Tibial artery (tissue), 4 donors: ENCODE data around the gene ADCY1.

Experiments used
- DNase-seq, 2 donors: peaks; one replicate each; pipeline ENCODE4 v3.0.0-alpha.2; 2019
- H3K27ac ChIP-seq, 2 donors: fragments of 200-600 bp; sonication (generic) in 1 of 2; 1 replicate in 1 of 2; 2 replicates in 1 of 2; pipeline ENCODE4 v1.5.1; 2018 to 2019; ENCODE audit warnings: mild to moderate bottlenecking in 1 of 2
- H3K27me3 ChIP-seq, 2 donors: fragments of 200-600 bp; sonication (generic) in 1 of 2; one replicate each; pipeline versions ENCODE4 v1.5.1 to v1.6.0; 2016 to 2019
- H3K36me3 ChIP-seq, 3 donors: fragments of 200-600 bp; sonication (generic) in 2 of 3; one replicate each; pipeline ENCODE4 v1.5.1; 2016 to 2019; ENCODE audit warnings: mild to moderate bottlenecking in 2 of 3
- H3K4me1 ChIP-seq, 4 donors: fragments of 200-600 bp; sonication (generic) in 2 of 4; 1 replicate in 3 of 4; 2 replicates in 1 of 4; pipeline ENCODE4 v1.5.1; 2016 to 2019
- H3K4me3 ChIP-seq, 2 donors: fragments of 200-600 bp; sonication (generic) in 1 of 2; 1 replicate in 1 of 2; 2 replicates in 1 of 2; pipeline ENCODE4 v1.5.1; 2018 to 2019; ENCODE audit warnings: mild to moderate bottlenecking in 2 of 2
- H3K9me3 ChIP-seq, 3 donors: fragments of 200-600 bp; sonication (generic) in 1 of 3; one replicate each; pipeline ENCODE4 v1.5.1; 2016 to 2019
- intact Hi-C: fragments of 100-400 bp; cut with DNase I; formaldehyde crosslinking; loops from one replicate; pipeline ENCODE4 v1.15.0; 2023; ENCODE audit warnings: low total_unique reads
- TF ChIP-seq, protein P1 (sequence below), 2 experiments: fragments of 200-600 bp in 1 of 2; fragments of 450-650 bp in 1 of 2; IDR thresholded peaks; one replicate each; pipeline ENCODE4 v1.5.1; 2017 to 2019; ENCODE audit warnings: antibody characterized with exemption in 2 of 2, mild to moderate bottlenecking in 1 of 2, moderate library complexity in 1 of 2

ADCY1 gene

DNA sequence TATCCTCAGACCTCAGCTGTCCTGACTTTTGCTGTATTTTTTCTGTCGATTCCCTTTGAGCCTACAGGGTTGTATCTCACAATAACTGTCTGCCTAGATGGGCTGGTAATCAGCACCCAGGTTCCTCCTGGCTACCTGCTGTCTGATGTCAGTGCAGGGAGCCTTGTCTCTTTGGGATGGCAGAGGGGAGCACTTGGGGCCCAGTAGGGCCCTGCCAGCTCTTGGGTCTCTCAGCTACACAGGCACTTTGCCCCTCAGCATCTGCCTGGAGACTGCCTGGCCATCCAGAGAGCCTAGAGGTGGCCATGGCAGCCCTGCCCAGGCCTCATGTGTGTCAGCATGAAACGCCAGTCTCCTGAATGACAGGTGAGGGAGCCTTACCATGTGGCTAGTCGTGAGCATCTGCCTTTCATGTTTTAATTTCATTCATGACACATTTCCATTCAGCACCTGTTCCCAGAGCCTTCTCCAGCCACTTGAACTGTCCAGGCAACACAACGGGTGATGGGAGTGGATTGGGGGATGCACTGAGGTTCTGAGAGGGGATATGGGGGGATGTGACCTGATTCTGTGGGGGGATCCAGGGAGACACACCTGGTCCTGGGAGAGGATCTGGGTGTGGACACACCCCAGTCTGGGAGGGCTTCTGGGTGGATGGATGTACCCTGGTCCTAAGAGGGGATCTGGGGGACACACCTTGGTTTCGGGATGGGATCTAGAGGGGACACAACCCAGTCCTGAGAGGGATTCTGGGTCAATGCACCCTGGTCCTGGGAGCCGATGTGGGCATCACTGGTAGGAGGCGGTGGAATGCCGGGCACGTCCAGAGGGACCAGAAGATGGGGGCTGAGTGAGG is 21.9 kb downstream of the ADCY1 start:
- H3K36me3 ChIP-seq = no peaks in the 10 kb centered on the region
- H3K4me1 ChIP-seq = no peaks in the 10 kb centered on the region
- TF ChIP-seq, protein P1, sequence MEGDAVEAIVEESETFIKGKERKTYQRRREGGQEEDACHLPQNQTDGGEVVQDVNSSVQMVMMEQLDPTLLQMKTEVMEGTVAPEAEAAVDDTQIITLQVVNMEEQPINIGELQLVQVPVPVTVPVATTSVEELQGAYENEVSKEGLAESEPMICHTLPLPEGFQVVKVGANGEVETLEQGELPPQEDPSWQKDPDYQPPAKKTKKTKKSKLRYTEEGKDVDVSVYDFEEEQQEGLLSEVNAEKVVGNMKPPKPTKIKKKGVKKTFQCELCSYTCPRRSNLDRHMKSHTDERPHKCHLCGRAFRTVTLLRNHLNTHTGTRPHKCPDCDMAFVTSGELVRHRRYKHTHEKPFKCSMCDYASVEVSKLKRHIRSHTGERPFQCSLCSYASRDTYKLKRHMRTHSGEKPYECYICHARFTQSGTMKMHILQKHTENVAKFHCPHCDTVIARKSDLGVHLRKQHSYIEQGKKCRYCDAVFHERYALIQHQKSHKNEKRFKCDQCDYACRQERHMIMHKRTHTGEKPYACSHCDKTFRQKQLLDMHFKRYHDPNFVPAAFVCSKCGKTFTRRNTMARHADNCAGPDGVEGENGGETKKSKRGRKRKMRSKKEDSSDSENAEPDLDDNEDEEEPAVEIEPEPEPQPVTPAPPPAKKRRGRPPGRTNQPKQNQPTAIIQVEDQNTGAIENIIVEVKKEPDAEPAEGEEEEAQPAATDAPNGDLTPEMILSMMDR (IDR thresholded peaks at IDR 0.05) = no peak
- intact Hi-C loops = no loop called here
- no peak overlapping the region for H3K27ac ChIP-seq
- no peaks in the 10 kb centered on the region for H3K27me3 ChIP-seq
- no peak for DNase-seq
- no peak overlapping the region for H3K4me3 ChIP-seq
- H3K9me3 ChIP-seq = no peaks in the 10 kb centered on the region

DNA sequence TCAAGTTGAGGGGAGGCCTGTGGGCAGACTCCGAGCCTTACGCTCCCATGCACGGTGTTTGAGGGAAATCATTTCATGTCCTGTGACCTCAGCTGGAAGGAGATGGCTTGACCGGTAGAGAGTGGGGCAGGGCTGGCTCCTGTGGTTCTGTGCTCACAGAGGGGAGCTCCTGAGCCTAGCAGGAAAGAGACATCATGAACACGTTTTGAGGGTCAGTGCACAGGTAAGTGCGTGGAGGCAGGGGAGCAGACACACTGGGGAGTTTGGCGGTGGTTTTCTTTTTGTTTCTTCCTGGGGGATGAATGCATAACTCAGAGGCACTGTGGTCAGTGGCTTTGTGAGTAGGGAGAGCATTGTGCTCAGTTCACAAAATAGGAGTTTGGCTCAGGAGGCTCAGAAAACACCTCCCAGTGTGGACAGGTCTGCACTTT is 22.5 kb downstream of the ADCY1 start:
- TF ChIP-seq, protein P1 (IDR thresholded peaks at IDR 0.05) = no peak
- Histone ChIP-seq H3K36me3 (no peaks in the 10 kb centered on the region), H3K9me3 (no peaks in the 10 kb centered on the region), H3K4me3 (no peak overlapping the region), H3K27me3 (no peaks in the 10 kb centered on the region), H3K4me1 (no peaks in the 10 kb centered on the region), H3K27ac (no peak overlapping the region)
- no peak for DNase-seq
- intact Hi-C loops = no loop called here

DNA sequence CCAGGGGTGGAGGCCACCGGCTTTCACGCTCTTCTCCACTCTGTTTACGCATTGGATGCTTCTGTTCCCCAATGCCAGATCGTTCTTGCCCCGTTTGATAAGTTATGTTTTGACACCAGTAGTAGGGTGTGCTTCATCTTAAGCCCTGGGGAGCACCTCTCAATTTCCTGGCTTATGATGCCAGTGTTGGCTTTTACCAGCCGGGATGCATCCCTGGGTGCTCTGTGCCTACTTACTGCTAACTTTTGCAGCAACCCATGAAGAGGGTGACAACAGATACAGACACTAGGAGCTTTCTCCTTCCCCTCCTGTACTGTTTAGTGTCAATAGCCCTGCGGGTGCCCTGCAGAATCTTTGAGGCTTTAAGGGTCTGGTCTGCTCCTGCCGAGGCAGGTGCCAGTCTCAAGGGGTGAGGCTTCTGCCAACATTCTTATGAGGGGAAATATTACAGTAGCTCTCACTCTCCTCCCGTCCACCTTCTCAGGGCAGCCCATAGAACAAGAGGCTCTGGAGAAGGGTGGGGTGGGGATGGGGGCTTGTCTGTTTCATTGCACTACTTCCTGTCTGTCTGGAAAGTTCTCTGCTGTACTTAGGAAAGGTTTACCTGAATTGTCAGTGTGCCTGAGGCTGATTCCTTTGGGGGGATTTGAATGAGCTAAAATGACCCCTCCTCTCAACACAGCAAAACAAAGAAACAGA is 23.3 kb downstream of the ADCY1 start:
- DNase-seq = no peak
- intact Hi-C loops = no loop called here
- Histone ChIP-seq H3K4me1 (peaks cover 0 to 4% (median 0%) of the 10 kb centered on the region in 4 donors), H3K27me3 (no peaks in the 10 kb centered on the region), H3K9me3 (no peaks in the 10 kb centered on the region), H3K36me3 (no peaks in the 10 kb centered on the region), H3K27ac (no peak overlapping the region), H3K4me3 (no peak overlapping the region)
- TF ChIP-seq, protein P1 (IDR thresholded peaks at IDR 0.05) = no peak

DNA sequence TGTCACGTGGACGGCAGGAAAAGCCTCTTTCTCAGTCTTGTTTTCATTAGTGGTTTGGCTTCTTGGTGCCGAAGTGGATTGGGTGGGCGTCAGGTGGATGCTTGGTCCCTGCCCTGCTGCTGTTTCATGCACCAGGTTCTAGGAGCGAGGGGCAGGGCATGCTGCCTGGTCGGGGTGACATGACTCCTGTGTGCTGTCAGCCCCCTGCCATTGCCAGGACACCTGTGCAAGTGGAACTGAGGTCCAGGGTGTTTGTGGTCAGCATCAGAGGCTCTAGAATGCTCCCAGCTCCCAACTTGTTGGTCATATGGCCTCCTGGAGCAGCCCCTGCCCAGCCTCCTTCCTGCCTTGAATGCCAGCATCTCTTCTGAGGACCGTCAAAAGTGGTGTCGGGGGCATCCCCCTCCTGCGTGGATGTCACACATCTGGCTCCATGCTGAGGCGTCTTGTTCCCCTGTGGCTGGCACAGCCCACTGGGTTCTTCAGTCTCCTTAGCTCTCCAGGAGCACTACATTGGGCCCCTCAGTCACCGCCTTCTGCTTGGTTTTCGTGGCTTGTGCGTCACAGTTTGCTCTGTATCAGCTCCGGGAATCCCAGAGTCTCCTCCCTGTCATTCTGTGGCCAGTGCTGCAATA is 24.8 kb downstream of the ADCY1 start:
- no peaks in the 10 kb centered on the region for H3K36me3 ChIP-seq
- DNase-seq = no peak
- intact Hi-C loops = no loop called here
- H3K27ac ChIP-seq = no peak overlapping the region
- no peaks in the 10 kb centered on the region for H3K9me3 ChIP-seq
- no peaks in the 10 kb centered on the region for H3K27me3 ChIP-seq
- peaks cover 0 to 4% (median 0%) of the 10 kb centered on the region in 4 donors for H3K4me1 ChIP-seq
- TF ChIP-seq, protein P1 (IDR thresholded peaks at IDR 0.05) = no peak
- H3K4me3 ChIP-seq = no peak overlapping the region

DNA sequence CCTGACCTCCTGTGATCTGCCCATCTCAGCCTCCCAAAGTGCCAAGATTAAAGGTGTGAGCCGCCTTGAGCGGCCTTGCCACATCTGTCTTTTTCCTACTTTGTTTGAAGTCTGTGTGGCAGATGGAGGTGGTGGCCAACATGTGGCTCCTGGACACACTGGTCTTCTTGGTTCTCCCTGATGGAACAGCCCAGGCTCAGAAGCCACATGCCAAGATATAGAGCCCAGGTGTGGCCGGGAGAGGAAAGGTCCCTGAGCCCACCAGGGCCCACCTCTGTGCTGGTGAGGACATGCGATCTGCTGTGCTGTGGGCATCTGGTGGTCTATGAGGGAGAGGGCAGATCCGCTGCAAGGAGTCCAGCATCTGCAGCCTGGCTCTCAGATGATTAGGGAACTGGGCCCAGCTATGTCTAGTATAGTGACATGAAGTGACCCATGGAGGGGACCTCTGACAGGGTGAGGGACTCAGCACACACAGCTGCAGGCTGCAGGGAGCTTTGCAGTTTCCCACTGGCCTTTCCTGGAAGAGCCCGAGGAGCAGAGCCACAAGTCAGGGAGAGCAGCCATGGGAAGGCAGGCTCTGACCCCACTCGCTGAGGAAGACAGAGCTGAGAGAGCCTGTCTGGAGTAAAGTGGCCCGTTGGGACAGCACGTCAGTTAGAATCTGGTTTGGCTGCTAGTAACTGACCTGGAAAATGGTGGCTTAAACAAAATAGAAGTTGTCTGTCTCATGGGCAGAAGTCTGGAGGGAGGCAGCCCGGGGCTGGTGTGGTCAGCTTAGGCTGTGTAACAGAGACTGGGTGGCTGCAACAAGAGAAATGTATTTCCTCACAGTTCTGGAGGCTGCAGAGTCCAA is 25.9 kb downstream of the ADCY1 start:
- intact Hi-C loops = loop anchor here (5.0 kb wide), 1 partner anchor 428 kb away; no protein-coding TSS in a partner anchor
- no peak for DNase-seq

More for the DNA sequence above, 25.9 kb downstream of the ADCY1 start:
- H3K4me1 ChIP-seq = peaks cover 0 to 4% (median 0%) of the 10 kb centered on the region in 4 donors
- no peak overlapping the region for H3K27ac ChIP-seq
- no peak overlapping the region for H3K4me3 ChIP-seq
- peaks cover 0 to 3% (median 0%) of the 10 kb centered on the region in 3 donors for H3K9me3 ChIP-seq
- no peaks in the 10 kb centered on the region for H3K27me3 ChIP-seq
- no peaks in the 10 kb centered on the region for H3K36me3 ChIP-seq
- TF ChIP-seq, protein P1 (IDR thresholded peaks at IDR 0.05) = no peak
